Erythroblast (primary cell): ENCODE results near the gene GP1BA.

Experiments used
- GATA1 ChIP-seq: IDR thresholded peaks from 2 replicates; pipeline ENCODE4 v1.6.1; 2011; ENCODE audit warnings: low read depth, mild to moderate bottlenecking, control low read depth, low read length, moderate library complexity
- POLR2A ChIP-seq: IDR thresholded peaks from 2 replicates; pipeline ENCODE4 v1.6.1; 2011; ENCODE audit warnings: mild to moderate bottlenecking, low read length

DNA sequence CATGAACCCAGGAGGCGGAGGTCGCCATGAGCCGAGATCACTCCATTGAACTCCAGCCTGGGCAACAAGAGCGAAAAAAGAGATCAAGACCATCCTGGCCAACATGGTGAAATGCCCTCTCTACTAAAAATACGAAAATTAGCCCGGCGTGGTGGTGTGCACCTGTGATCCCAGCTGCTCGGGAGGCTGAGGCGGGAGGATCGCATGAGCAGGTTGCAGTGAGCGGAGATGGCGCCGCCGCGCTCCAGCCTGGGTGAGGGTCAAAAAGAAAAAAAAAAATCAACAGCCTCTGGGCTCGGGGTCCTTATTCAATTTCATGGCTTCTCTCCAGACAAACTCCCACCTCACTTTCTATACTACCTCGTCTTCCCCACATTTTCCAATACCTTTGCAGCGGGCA lies 3.2 kb upstream of the GP1BA start:
- TF ChIP-seq POLR2A, result no peak
- no peak for TF ChIP-seq GATA1
